Measurements from ENCODE around the gene NR2F1-AS1.
"Not testable (repeated sequence)": the region's sequence is repeated elsewhere in the genome, so short reads cannot be mapped to it uniquely, and the experiment has no call there.

NR2F1-AS1 gene

DNA sequence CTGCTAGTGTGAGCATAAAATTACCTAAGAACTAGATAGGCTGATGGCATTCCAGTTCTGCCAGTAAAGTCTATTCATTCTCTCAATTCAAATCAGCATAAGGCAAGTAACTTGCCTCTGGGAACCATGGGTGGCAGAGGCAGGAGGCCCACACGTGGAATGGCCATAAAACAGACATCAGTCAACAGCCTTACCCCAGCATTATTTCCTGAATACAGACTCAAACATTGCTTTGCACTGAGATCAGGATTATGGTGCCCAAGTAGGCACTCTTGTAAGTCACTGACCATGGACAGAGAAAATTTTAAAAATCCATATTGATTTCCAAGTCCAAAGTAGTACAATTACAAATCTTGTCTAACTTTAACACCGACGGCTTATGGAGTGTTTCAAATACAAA lies 157.7 kb downstream of the NR2F1-AS1 start:
- no peak for DNase-seq

DNA sequence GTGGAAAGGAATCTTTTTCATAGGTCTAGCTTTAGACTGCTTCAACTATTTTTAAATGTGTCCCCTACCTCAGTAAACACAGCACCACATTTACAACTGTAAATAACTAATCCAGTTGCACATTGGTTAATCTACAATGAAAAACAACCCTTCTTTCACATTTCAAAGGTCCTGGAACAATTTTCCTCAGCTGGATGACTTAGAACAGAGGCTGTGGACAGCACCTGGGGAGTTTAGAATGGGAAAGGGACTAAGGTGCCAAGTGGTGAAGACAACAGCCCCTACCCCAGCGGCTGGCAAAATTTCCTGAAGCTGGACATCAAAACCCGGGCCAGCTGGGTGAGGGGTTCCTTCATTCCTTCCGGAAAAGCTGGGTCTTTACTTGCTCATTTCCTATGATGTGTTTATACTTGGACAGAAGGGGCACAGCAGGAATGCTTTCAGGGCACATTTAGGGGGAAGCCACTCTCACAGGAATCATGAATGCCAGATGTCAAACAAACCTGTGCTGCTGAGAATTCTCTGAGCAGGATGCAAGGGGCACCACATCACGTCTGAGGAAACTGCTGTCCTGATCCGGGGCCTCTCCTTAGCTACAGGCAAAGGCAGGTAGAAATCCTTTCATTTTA lies 158.3 kb downstream of the NR2F1-AS1 start:
- no peak for DNase-seq

DNA sequence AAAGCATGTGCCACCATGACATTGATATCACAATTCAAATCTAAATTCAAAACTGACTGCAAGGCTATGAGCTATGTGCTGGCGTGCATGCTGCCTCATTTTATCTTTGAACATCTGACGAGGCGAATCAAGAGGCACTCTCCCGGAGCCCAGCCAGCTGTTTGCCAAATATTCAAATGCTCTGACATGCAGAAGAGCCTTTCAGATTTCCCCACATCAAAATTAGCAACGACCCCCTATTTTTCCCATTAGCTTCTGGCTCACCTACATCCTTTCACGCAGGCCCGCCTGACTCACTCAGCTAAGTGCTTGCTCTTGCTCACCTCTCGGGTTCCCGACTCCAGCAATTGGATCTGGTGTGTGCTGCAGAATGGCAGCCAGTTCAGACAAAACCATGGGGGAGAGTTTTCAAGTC lies 159.0 kb downstream of the NR2F1-AS1 start:
- no peak for DNase-seq

DNA sequence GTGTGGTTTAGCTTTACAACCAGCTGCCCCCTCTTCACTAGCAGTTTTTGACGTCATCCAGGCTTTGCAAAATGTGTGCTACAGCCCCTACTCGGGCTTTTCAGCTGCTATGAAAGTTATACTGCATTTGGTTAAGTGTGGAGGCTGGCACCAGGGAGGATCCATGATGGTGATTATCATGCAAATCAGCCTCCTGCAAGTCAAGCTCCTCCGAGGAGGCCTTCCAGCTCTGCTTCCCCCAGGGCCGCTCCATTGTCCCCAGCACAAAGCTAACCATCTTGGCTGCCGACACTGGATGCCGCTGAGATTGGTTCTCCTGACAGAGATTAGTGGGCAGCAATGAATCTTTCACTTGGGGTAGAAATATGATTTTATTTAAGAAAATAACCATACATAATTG lies 159.6 kb downstream of the NR2F1-AS1 start:
- no peak for DNase-seq

DNA sequence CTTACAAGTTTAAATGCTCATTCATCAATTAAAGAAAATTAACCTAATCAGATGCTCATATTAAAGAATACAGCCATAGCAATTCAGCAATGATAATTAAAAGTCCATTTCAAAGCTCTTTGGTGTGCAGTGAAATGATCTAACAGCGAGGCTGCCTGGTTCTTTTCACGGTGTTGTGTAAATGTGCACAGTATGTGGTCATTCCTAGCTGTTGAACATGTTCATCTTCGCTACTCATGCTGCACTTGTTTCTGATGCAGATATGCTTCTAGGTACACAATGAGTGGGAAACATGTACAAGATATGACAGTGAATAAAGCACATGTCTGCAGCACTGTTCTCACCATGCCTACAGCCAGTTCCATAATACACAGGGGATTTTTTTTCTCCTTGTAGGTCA lies 163.5 kb downstream of the NR2F1-AS1 start:
- no peak for DNase-seq

DNA sequence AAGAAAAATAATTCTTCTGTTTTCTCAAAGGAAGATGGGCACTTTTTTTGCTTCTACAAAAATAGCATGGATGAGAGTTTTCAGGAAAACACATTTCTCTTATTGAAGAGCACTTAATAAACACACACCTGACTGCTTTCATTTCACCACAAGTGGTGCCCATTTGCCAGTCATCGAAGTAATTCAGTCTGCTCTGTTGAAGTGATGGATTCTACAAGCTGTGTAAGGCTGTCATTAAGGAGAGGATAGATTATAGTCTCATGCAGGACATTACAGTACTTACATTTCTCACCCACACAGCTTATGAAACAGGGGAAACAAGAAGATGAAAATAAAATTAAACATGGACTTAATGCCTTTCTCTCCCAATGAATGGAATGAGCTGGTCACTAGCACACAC lies 165.2 kb downstream of the NR2F1-AS1 start:
- no peak for DNase-seq

DNA sequence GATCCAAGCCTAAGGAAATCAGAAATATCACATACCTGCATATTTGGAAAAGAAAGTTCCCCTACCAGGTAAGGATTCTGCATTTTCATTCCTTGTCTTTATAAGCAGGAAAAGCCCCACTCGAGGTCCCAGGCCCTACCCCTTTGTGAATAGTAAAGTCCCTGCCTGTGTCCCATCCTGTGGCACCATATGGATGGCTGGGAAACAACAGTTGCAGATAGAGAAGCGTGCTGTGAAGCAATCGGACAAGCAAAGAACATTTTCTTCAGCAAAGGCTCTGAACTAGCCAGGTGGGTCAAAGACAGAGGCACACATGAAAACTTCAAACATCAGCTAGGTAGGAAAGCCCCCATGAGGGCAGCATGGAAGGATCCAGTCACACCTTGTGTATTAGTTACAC lies 169.3 kb downstream of the NR2F1-AS1 start:
- no peak for DNase-seq

DNA sequence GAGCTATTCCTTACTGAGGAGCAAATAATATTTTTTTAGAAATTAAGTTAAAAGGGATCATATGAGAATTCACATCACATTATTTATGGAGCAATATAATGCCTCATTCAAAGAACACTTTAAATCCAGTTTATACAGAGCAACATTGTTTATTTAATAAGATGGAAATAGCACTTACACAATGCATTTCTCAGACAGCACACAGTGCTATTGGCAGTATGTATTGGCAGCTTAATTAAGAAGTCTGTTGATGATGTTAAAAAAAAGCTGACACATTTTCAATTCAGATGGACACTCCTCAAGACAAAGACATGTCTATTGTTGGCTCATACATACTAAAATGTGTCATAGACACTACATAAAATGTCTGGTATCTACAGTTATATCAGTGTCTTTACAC lies 171.3 kb downstream of the NR2F1-AS1 start:
- DNase-seq, result no peak

DNA sequence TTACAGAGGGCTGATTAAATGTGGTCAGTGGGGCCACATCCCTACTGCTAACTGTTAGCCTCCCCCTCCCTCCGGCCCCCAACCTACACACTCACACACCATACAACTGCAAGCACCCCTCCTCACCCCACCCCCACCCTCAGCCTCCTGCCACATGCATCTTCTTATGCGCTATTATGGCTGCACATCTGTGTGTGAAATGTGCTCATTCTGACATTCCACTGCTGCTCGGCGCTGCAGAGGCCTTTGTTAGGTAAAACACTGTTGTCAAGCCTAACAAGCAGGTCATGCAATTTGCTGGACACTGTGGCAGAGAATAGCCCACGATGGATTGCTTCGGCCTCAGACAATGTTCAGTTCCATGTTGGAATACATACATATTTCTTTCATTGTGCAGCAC lies 173.6 kb downstream of the NR2F1-AS1 start:
- no peak for DNase-seq

DNA sequence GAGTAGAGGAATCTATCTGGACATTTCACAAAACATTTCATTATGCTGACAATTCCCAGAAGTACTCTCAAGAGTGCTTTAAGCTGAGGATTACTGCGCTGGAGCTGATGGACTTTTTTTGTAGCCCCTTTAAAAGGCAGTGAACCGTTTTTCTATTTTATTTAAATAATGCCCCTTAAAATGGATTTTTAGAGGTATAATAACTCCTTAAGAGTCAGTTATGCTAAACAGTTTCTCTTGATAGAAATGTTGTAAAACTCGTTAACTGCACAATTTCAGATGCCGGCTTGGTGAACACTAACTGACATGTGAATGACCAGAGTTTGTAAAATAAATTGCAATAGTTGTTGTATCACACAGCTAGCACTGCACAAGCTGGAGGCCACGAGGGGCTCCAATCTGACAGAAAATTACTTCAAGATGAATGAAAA lies 174.0 kb downstream of the NR2F1-AS1 start:
- DNase-seq, result no peak

DNA sequence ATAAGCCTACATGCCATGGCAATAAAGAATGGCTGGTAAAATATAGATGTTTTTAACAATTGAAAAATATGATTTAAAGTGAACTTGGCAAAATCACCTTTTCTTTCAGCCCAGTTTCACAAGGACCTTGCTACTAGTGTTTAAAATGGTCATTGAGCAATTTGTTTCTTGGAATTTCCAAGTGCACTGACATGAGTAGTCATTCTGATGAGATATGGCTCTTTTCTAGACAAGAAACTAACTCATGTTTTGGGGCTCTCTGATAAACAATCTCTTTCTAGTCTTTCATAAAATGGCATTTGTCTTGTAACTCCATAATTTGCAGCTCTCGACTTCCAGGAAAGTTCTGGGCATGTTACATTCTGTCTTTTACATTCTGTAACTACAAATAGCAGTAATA lies 176.8 kb downstream of the NR2F1-AS1 start:
- DNase-seq, result no peak

DNA sequence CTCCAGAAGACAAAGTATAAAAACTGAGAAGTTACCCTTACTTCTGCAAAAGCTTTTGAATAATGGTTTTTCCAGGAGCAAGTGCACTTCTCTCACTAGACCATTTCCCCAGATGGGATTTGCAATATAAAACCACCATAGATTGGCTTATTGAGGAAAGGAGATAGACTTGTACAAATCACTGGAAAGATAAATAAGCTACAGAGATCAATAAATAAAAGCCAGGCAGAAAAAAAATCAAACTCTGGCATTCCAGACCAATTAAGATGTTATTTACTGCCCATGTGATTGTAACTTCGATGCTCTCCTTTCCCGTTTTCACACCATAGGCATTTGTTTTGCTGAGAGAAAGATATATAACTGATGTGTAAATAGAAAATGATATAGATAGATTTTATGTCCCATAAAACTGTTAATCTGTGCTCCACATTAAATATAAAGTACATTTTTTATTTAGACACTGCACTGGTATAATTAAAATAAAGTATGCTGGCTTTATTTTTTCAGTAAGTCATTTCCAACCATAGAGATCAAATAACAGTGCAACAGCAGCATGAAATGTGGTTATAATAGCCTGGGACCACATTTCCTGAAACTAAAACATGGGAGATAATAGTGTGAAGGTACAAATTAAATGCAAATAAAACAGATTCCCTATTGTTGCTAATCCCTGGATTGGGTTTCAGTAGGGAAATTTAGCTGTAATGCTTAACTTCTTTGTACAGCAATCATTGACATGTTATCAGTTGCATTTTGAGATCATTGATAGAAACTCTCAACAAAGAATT lies 177.7 kb downstream of the NR2F1-AS1 start:
- DNase-seq, result no peak

DNA sequence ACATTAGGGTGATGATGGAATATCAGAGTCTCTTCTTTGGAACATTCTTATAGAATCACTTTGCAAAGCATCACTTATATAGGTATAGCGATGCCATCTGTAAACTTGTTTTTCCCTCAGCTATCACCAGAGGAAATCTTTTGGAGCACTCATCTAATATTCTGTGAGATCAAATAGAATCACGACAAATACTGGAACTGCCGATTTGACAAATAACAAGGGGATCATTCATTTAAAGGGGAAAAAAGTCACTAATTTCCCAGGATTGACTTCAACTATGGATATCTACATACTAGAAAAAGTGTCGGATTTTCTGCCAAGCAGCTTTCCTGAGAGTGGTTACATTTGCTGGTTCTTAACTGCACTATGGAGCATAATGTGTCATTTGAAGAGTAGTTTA lies 178.6 kb downstream of the NR2F1-AS1 start:
- DNase-seq, result no peak

DNA sequence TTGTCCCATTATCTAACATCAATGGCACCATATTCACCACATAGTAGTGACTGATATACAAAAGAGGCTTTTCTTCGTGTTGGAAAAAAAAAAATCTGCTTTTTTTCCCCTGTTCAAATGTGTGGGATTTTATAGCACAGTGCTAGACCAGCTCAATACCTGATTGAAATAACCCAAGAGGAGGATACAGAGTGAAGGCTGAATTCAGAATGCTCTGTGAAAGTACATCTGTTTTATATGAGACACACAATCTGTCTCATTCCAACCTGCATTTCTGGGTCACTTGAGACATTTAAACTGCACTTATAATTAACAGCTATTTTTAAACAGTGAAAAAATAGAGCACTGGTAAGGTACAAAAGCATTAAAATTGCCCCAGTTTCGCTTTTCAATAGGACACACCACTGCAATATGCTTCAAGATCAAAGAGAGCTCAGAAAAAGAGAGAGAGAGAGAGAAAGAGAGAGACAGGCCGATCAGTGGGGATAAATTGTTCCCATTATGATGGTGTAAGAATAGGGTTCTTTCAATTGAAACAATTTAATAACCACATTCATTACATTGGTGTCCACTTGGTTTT lies 179.3 kb downstream of the NR2F1-AS1 start:
- no peak for DNase-seq

DNA sequence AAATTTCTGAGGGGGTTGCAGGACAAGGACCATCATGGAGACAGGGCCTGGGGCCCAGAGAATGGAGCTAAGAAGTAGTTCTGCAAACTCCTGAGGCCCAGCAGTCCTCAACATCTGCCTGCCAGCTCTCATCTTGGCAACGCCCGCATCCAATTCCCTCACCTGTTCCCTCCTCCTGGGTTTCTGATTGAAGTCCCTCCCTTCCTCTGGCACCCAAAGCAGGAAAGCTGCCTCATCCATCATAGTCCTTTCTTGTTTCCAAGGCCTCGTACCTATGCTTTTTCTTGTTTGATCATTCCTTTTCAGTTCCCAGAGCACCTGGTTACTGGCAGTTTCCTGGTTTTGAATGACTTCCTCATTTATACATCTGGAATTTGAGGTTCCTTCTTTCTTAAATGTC lies 181.3 kb downstream of the NR2F1-AS1 start:
- no peak for DNase-seq

DNA sequence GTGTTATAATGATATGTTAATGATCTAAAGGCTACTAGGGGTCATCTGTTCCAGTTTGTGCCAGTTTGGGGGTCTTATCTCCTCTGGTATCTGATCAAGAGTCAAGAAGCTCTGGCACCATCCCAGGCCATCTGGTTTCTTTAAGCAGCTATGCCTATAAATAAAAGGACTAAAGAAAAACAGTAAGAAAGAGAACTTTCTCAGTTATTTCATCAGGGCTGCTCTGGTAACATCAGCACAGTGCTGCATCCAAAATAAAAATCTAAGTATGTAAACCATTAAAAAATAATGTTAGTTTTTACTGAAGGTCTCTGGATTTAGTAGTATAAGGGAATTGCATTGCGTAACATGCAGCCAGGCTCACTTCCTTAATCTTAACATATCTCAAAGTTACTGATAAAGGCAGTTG lies 185.0 kb downstream of the NR2F1-AS1 start:
- no peak for DNase-seq

DNA sequence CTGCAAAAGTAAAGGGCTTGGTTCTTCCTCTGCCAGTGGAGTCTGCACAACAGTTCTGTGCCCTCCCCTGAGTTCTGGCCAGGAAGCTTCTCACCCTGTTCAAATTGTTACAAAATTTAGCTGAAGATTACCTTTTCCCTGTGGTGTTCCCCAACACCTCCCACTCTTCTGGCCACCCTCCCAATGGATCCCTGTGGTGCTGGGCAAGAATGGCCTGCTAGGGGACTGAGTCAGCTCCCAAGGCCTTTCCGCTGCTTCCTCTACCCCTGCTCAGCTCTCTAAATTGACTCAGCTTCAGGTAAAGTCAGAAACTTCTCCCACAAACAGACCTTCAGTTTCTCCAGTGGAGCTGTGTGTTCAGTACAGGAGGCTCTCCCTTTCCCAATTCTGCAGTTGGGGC lies 186.0 kb downstream of the NR2F1-AS1 start:
- DNase-seq, result no peak

DNA sequence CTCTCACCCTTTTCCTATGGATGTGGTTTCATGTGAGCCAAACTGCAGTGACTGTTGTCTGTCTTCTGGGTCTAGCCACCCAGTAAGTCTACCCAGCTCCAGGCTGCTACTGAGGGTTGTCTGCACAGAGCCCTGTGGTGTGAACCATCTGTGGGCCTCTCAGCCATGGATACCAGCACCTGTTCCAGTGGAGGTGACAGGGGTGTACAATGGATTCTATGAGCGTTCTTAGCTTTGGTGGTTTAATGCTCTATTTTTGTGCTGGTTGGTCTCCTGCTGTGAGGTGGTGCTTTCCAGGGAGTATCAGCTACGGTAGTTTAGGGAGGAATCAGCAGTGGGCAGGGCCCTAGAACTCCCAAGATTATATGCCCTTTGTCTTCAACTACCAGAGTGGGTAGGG lies 186.7 kb downstream of the NR2F1-AS1 start:
- no peak for DNase-seq

DNA sequence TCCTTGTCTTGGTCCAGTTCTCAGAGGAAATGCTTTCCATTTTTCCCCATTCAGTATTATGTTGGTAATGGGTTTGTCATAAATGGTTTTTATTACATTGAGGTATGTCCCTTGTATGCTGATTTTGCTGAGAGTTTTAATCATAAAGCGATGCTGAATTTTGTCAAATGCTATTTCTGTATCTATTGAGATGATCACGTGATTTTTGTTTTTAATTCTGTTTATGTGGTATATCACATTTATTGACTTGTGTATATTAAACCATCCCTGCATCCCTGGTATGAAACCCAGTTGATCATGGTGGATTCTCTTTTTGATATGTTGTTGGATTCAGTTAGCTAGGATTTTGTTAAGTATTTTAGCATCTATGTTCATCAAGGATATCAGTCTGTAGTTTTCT lies 189.8 kb downstream of the NR2F1-AS1 start:
- not testable (repeated sequence) for DNase-seq

DNA sequence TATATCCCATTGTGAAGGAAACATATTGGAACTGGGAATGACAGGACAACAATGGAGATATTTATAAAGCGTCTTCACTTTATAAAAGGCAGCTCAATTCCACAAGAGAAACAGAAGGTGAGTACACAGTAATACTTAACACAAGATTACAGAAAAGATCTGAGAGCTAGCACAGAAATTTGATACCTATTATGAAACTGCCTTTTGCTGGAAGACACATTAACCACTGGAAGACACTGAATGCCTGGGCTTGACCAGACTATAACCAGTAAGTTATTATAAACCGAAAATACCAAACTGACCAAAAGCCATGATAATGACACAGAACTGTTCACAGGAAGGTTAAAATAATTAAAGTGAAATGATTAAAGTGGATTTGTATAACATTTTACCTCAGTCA lies 195.4 kb downstream of the NR2F1-AS1 start:
- no peak for DNase-seq

DNA sequence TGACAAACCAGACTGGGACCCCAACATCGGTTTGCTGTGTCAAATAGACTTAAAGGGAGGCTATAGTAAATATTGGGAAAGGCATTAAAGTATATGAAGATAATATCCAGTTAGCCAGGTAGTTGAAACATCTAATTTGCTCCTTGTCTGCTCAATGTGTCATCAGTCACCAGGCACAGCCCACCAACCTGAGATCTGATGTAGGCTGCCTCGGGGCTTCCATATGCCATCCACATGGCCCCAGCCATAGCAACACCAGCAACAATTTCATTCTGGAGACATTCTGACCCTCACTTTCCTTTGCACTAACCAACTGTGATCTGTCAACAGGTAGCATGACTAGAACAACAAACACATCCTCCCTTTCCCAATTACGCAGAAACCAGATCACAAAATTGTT lies 196.0 kb downstream of the NR2F1-AS1 start:
- no peak for DNase-seq

DNA sequence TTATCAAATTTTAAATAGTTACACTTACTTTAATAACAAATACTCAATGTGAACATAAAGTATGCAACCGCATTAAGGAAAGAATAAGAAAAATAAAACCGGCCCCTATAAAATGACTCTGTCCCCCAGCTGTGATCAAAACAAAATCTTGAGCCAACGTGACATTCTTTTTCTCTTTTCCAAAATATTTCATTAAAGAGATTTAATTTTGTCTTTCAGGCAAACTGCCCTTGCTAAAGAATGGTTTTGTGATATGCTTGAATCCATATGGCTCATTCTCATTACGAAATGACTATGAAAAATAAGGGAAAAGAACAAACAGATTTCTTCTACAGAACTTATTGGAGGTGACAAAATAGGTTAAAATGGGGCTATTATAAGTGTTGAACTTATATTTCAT lies 197.0 kb downstream of the NR2F1-AS1 start:
- DNase-seq, result no peak

DNA sequence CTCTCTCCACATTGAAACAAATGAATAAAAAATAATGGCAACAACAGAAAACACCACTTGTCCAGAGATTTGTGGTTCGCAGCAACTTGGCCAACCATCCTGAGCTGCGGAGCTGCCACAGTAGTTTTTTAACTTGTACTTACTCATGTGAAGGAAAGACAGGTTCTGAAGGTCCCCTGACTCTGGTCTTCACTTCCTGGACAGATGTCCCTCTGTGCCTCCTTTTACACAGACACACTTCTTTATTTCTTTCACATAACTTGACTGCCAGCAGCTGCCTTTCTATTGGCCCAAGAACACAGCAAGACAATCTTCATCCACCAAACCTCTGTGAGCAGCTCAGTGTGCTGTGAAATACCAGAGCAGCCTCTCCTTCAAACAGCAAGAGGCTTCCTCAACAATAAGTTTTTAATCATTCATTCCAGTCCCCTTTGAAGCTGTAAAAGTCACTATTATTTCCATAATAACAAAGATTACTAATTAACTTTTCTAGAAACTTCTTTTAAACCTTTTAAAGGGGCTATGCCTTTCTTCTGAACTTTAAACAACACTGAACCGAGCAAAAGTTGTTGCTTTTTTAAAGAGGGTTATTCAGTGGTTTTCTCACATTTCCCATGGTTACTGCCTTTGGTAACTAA lies 198.7 kb downstream of the NR2F1-AS1 start:
- DNase-seq, result no peak

DNA sequence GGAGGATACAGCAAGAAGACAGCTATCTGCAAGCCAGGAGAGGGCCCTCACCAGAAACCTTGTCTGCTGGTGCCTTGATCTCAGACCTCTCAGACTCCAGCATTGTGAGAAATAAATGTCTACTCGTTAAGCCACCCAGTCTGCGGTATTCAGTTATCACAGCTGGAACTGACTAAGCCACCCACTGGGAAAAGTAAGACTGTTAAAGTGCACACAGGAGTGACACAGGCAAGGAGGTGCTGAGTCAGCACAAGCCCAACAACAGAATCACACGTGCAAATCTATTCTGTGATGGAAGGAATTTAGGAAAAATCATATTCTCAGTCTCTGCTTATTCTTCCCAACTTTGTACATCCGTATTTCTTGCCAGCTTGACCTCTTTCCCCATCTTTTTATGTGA lies 200.0 kb downstream of the NR2F1-AS1 start:
- no peak for DNase-seq

Data from amniotic stem cell (primary cell).